HepG2 (cell line): ENCODE results near the gene LIME1. TPM values are rescaled to one million over a fixed set of nuclear protein-coding genes. Genes with fewer than 3 reads are reported as not detected.

ENCODE experiments used
- BCL3 ChIP-seq: sonication (generic); formaldehyde crosslinking; IDR thresholded peaks from 2 replicates; pipeline ENCODE4 v1.5.1; 2020; ENCODE audit warnings: mild to moderate bottlenecking, missing genetic modification reagents, moderate library complexity
- BORCS8-MEF2B ChIP-seq: sonication (generic); formaldehyde crosslinking; IDR thresholded peaks from 2 replicates; pipeline ENCODE4 v1.8.0; 2022; ENCODE audit warnings: mild to moderate bottlenecking, missing genetic modification reagents
- FOSL1 ChIP-seq: sonication (generic); formaldehyde crosslinking; IDR thresholded peaks from 2 replicates; pipeline ENCODE4 v1.9.0; 2021; ENCODE audit warnings: missing genetic modification reagents, borderline replicate concordance
- HNRNPL ChIP-seq: fragments of 200-400 bp; formaldehyde crosslinking; IDR thresholded peaks from 2 replicates; pipeline ENCODE4 v1.6.1; 2017; ENCODE audit warnings: mild to moderate bottlenecking, low read depth, low read length
- HOXA3 ChIP-seq: sonication (generic); formaldehyde crosslinking; IDR thresholded peaks from 2 replicates; pipeline ENCODE4 v1.5.0; 2020; ENCODE audit warnings: missing genetic modification reagents
- JUND ChIP-seq: sonication (generic); formaldehyde crosslinking; IDR thresholded peaks from 2 replicates; pipeline ENCODE4 v1.8.0; 2022; ENCODE audit warnings: mild to moderate bottlenecking, missing genetic modification reagents
- KLF11 ChIP-seq: IDR thresholded peaks from 2 replicates; pipeline ENCODE4 v1.6.1; 2016; ENCODE audit warnings: missing compliant biosample characterization
- MTERF4 ChIP-seq: sonication (generic); formaldehyde crosslinking; IDR thresholded peaks from 2 replicates; pipeline ENCODE4 v1.8.0; 2023; ENCODE audit warnings: mild to moderate bottlenecking, missing genetic modification reagents
- NFYC ChIP-seq: IDR thresholded peaks from 2 replicates; pipeline ENCODE4 v1.6.1; 2016; ENCODE audit warnings: missing genetic modification reagents, missing compliant biosample characterization
- NKX3-1 ChIP-seq: sonication (generic); formaldehyde crosslinking; IDR thresholded peaks from 2 replicates; pipeline ENCODE4 v1.5.0; 2020; ENCODE audit warnings: missing genetic modification reagents
- SOX6 ChIP-seq, 2 experiments: fragments of 450-650 bp in 1 of 2; sonication (generic) in 1 of 2; formaldehyde crosslinking in 1 of 2; IDR thresholded peaks; 2 replicates each; pipeline versions ENCODE4 v1.4.0 to v1.6.1; 2017 to 2020; ENCODE audit warnings: antibody characterized with exemption in 1 of 2, mild to moderate bottlenecking in 1 of 2, missing genetic modification reagents in 1 of 2
- SP5 ChIP-seq: IDR thresholded peaks from 2 replicates; pipeline ENCODE4 v1.6.1; 2016; ENCODE audit warnings: low read depth, borderline replicate concordance
- ZNF460 ChIP-seq: sonication (generic); formaldehyde crosslinking; IDR thresholded peaks from 2 replicates; pipeline ENCODE4 v1.5.1; 2020; ENCODE audit warnings: missing genetic modification reagents, mild to moderate bottlenecking, borderline replicate concordance
- ZNF577 ChIP-seq: sonication (generic); formaldehyde crosslinking; IDR thresholded peaks from 2 replicates; pipeline ENCODE4 v1.4.0; 2020; ENCODE audit warnings: mild to moderate bottlenecking, low read depth, missing genetic modification reagents, borderline replicate concordance
- ZNF580 ChIP-seq: IDR thresholded peaks from 2 replicates; pipeline ENCODE4 v1.6.1; 2016; ENCODE audit warnings: low read depth, borderline replicate concordance
- ZNF619 ChIP-seq: sonication (generic); formaldehyde crosslinking; IDR thresholded peaks from 2 replicates; pipeline ENCODE4 v1.4.0; 2020; ENCODE audit warnings: mild to moderate bottlenecking, missing genetic modification reagents
- ZNF83 ChIP-seq: sonication (generic); formaldehyde crosslinking; IDR thresholded peaks from 2 replicates; pipeline ENCODE4 v1.4.0; 2020; ENCODE audit warnings: missing genetic modification reagents, mild to moderate bottlenecking, borderline replicate concordance
- ZSCAN25 ChIP-seq: sonication (generic); formaldehyde crosslinking; IDR thresholded peaks from 2 replicates; pipeline ENCODE4 v1.8.0; 2022; ENCODE audit warnings: mild to moderate bottlenecking, missing genetic modification reagents
- polyA plus RNA-seq, 8 experiments: library from polyadenylated mRNA; depleted of rRNA in 3 of 8; stranded (reverse) in 7 of 8; unstranded in 1 of 8; fragments of >200 nt; fragmentation: Illumina TruSeq in 4 of 8; extraction: Trizol in 4 of 8; gene quantifications; 2 replicates each; pipeline versions ENCODE4 v1.2.1 to v1.2.3, GENCODE V29; 2011 to 2016; ENCODE audit warnings: low read depth in 4 of 8, missing spikeins in 1 of 8, mixed read lengths in 1 of 8; ENCODE audit not compliant: insufficient read depth in 1 of 8
- total RNA-seq, 5 experiments: library from RNA; depleted of rRNA; stranded (reverse); fragments of >200 nt; fragmentation: Illumina TruSeq; extraction: Trizol; gene quantifications; 2 replicates each; pipeline ENCODE4 v1.2.3, GENCODE V29; 2016; ENCODE audit warnings: low read depth in 1 of 5
- TF ChIP-seq, protein P1 (sequence below): sonication (generic); formaldehyde crosslinking; IDR thresholded peaks from 2 replicates; pipeline ENCODE4 v1.4.0; 2020; ENCODE audit warnings: mild to moderate bottlenecking, missing genetic modification reagents, borderline replicate concordance

LIME1 gene
- total and polyA plus RNA-seq, 2 of the 13 experiments (the other 11 are each of a cell fraction or from before 2014, with no cell fraction given): 13.0 to 61.5 TPM

GRCh38 chr20:63744574-63745423 lies 8.3 kb downstream of the LIME1 start (continued):
- TF ChIP-seq HOXA3 (CRISPR knock-in tag): no peak; the same call in 1 of the 2 replicates
- TF ChIP-seq ZNF580 (CRISPR knock-in tag): no peak
- TF ChIP-seq BORCS8-MEF2B (CRISPR knock-in tag): peak; percentile 53; the same call in 1 of the 2 replicates
- TF ChIP-seq ZNF577 (CRISPR knock-in tag): no peak
- TF ChIP-seq JUND (CRISPR knock-in tag): no peak
- no peak for TF ChIP-seq BCL3 (CRISPR knock-in tag)
- TF ChIP-seq KLF11: no peak
- TF ChIP-seq ZNF83: no peak
- TF ChIP-seq MTERF4 (CRISPR knock-in tag): no peak
- TF ChIP-seq, protein P1, sequence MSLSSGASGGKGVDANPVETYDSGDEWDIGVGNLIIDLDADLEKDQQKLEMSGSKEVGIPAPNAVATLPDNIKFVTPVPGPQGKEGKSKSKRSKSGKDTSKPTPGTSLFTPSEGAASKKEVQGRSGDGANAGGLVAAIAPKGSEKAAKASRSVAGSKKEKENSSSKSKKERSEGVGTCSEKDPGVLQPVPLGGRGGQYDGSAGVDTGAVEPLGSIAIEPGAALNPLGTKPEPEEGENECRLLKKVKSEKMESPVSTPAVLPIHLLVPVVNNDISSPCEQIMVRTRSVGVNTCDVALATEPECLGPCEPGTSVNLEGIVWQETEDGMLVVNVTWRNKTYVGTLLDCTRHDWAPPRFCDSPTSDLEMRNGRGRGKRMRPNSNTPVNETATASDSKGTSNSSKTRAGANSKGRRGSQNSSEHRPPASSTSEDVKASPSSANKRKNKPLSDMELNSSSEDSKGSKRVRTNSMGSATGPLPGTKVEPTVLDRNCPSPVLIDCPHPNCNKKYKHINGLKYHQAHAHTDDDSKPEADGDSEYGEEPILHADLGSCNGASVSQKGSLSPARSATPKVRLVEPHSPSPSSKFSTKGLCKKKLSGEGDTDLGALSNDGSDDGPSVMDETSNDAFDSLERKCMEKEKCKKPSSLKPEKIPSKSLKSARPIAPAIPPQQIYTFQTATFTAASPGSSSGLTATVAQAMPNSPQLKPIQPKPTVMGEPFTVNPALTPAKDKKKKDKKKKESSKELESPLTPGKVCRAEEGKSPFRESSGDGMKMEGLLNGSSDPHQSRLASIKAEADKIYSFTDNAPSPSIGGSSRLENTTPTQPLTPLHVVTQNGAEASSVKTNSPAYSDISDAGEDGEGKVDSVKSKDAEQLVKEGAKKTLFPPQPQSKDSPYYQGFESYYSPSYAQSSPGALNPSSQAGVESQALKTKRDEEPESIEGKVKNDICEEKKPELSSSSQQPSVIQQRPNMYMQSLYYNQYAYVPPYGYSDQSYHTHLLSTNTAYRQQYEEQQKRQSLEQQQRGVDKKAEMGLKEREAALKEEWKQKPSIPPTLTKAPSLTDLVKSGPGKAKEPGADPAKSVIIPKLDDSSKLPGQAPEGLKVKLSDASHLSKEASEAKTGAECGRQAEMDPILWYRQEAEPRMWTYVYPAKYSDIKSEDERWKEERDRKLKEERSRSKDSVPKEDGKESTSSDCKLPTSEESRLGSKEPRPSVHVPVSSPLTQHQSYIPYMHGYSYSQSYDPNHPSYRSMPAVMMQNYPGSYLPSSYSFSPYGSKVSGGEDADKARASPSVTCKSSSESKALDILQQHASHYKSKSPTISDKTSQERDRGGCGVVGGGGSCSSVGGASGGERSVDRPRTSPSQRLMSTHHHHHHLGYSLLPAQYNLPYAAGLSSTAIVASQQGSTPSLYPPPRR (CRISPR knock-in tag): peak; percentile 70
- TF ChIP-seq ZNF619 (CRISPR knock-in tag): peak; percentile 32; the same call in 1 of the 2 replicates
- TF ChIP-seq HNRNPL: peak; percentile 63
- TF ChIP-seq ZSCAN25 (CRISPR knock-in tag): 0 out of 2 replicates have a peak, but pooled peaks have one; percentile 27
- TF ChIP-seq ZNF460 (CRISPR knock-in tag): no peak
- TF ChIP-seq SP5: no peak
- no peak for TF ChIP-seq NFYC (CRISPR knock-in tag)
- no peak for TF ChIP-seq NKX3-1 (CRISPR knock-in tag)
- no peak for TF ChIP-seq SOX6 (IDR thresholded peaks at IDR 0.05)
- TF ChIP-seq SOX6 (CRISPR knock-in tag; IDR thresholded peaks at IDR 0.05): peak; percentile 12; the same call in 1 of the 2 replicates
- no peak for TF ChIP-seq FOSL1 (CRISPR knock-in tag)
